ENCODE data around the gene HCRT. TPM values are rescaled to one million over a fixed set of nuclear protein-coding genes. Genes with fewer than 3 reads are reported as not detected.

The HCRT gene
- total RNA-seq, 2 experiments from 2014 or later = not detected

GRCh38 chr17:42135664-42136653, 49.3 kb downstream of the HCRT start:
- ChIA-PET CTCF (interaction anchor here (0.6 to 1.5 kb wide), 8 partner anchors 13 to 385 kb away, joined by 3 to 8 read pairs (median 3); partner anchors contain the start of genes DHX58 and DNAJC7), POLR2A (interaction anchor here (0.9 to 1.4 kb wide), 2 partner anchors 13 to 18 kb away, joined by 3 to 4 read pairs; no protein-coding TSS in a partner anchor)
- no peak for ATAC-seq
- no peak overlapping the region for H3K4me3 Mint-ChIP-seq
- intact Hi-C loops (cut with DNase I, micrococcal nuclease) = no loop called here
- H3K27ac Mint-ChIP-seq = peak overlapping the region; percentile 81
- peaks cover 12% of the 10 kb centered on the region for H3K36me3 Mint-ChIP-seq (ENCODE audit: low read depth)
- no peak for DNase-seq
- no peaks in the 10 kb centered on the region for H3K9me3 Mint-ChIP-seq (ENCODE audit: low read depth)
- no peaks in the 10 kb centered on the region for H3K27me3 Mint-ChIP-seq
- H3K4me1 Mint-ChIP-seq = peaks cover 62% of the 10 kb centered on the region

GRCh38 chr17:42135151-42135550, 50.1 kb downstream of the HCRT start:
- CTCF ChIA-PET = interaction anchor here (0.6 to 1.6 kb wide), 4 partner anchors 10 to 46 kb away, joined by 3 read pairs; no protein-coding TSS in a partner anchor
- Mint-ChIP-seq H3K4me3 (no peak overlapping the region), H3K4me1 (peaks cover 60% of the 10 kb centered on the region), H3K36me3 (ENCODE audit: low read depth) (peaks cover 11% of the 10 kb centered on the region), H3K27me3 (no peaks in the 10 kb centered on the region), H3K9me3 (ENCODE audit: low read depth) (no peaks in the 10 kb centered on the region), H3K27ac (no peak overlapping the region)
- intact Hi-C loops (cut with DNase I, micrococcal nuclease) = no loop called here
- ATAC-seq = no peak
- POLR2A ChIA-PET = interaction anchor here (0.9 to 1.4 kb wide), 3 partner anchors 14 to 18 kb away, joined by 3 to 4 read pairs (median 3); no protein-coding TSS in a partner anchor
- DNase-seq = no peak

Other genes with a start within 250 kb of the HCRT start
- 10 to 100 TPM; 55.1 to 77.0 TPM for gene CNP, start 218.7 kb downstream of the HCRT start, total RNA-seq
- 10 to 100 TPM; 86.6 to 94.8 TPM for gene DNAJC7, start 168.0 kb downstream of the HCRT start, total RNA-seq
- gene NKIRAS2, start 165.4 kb downstream of the HCRT start, total RNA-seq = 10 to 100 TPM; 16.3 to 17.2 TPM
- gene C17orf113, start 134.9 kb downstream of the HCRT start, total RNA-seq = under 1 TPM; 0.19 to 0.32 TPM
- gene ZNF385C, start 87.0 kb downstream of the HCRT start, total RNA-seq = under 1 TPM; 0.23 to 0.30 TPM
- 10 to 100 TPM; 23.8 to 31.1 TPM for gene DHX58, start 72.7 kb downstream of the HCRT start, total RNA-seq
- gene KAT2A, start 64.1 kb downstream of the HCRT start, total RNA-seq = 10 to 100 TPM; 46.2 to 54.8 TPM
- gene HSPB9, start 62.6 kb downstream of the HCRT start, total RNA-seq = under 1 TPM; 0.09 to 0.11 TPM
- 10 to 100 TPM; 32.0 to 47.3 TPM for gene RAB5C, start 30.5 kb downstream of the HCRT start, total RNA-seq
- under 1 TPM; 0.43 to 0.53 TPM for gene KCNH4, start 4.3 kb downstream of the HCRT start, total RNA-seq
- 10 to 100 TPM; 11.3 to 15.5 TPM for gene GHDC, start 9.0 kb upstream of the HCRT start, total RNA-seq
- 100 to 1,000 TPM; 162 to 203 TPM for gene STAT5B, start 90.9 kb upstream of the HCRT start, total RNA-seq
- 100 to 1,000 TPM; 178 to 203 TPM for gene STAT5A, start 103.0 kb upstream of the HCRT start, total RNA-seq
- gene STAT3, start 203.0 kb upstream of the HCRT start, total RNA-seq = 100 to 1,000 TPM; 332 to 345 TPM
- gene CAVIN1, start 237.8 kb upstream of the HCRT start, total RNA-seq = 1 to 10 TPM; 4.2 to 4.4 TPM

Measured in activated CD4-positive, alpha-beta T cell treated with anti-CD3 and anti-CD28 coated beads for 36 hours (primary cell).